ENCODE results near the gene TFCP2L1.

- TF ChIP-seq EZH2 (IDR thresholded peaks at IDR 0.05) (no peak), POLR2AphosphoS5 (IDR thresholded peaks at IDR 0.05; ENCODE audit: borderline replicate concordance, low read depth, low read length) (no peak), FOXP2 (optimal IDR thresholded peaks at IDR 0.05; ENCODE audit: control extremely low read depth, extremely low read length, insufficient read depth) (no peak)
These were observed 31.9 kb downstream of the TFCP2L1 start for GRCh38 chr2:121253021-121253673.

Measured in SK-N-MC (cell line).